Small intestine (tissue), 7 donors: Measurements from ENCODE around the gene NSDHL. TPM values are rescaled to one million over a fixed set of nuclear protein-coding genes. Genes with fewer than 3 reads are reported as not detected.

Experiments
- DNase-seq, 2 donors: peaks; one replicate each; pipeline versions ENCODE4 v3.0.0 to v3.0.0-alpha.2; 2013
- FAIRE-seq: peaks from 2 replicates; lab custom pipeline; 2012; peaks lifted over from hg19 to GRCh38; lab: Jason Lieb, UNC
- H3K27ac ChIP-seq, 3 donors: one replicate each; pipeline ENCODE4 v1.5.1; 2013; ENCODE audit warnings: low read length in 2 of 3, mild to moderate bottlenecking in 2 of 3, control low read depth in 1 of 3, inconsistent platforms in 1 of 3, low read depth in 1 of 3, moderate library complexity in 1 of 3
- H3K27me3 ChIP-seq, 3 donors: one replicate each; pipeline ENCODE4 v1.6.1; 2013; ENCODE audit warnings: low read length in 3 of 3, inconsistent platforms in 1 of 3; ENCODE audit not compliant: control insufficient read depth in 3 of 3, insufficient read depth in 3 of 3
- H3K36me3 ChIP-seq, 3 donors: one replicate each; pipeline ENCODE4 v1.6.1; 2013; ENCODE audit warnings: low read length in 3 of 3, inconsistent platforms in 1 of 3, low read depth in 1 of 3, mild to moderate bottlenecking in 1 of 3, moderate library complexity in 1 of 3; ENCODE audit not compliant: control insufficient read depth in 3 of 3, insufficient read depth in 2 of 3
- H3K4me1 ChIP-seq, 3 donors: one replicate each; pipeline ENCODE4 v1.6.1; 2013; ENCODE audit warnings: low read length in 2 of 3, inconsistent platforms in 1 of 3, low read depth in 1 of 3, mild to moderate bottlenecking in 1 of 3, moderate library complexity in 1 of 3; ENCODE audit not compliant: control insufficient read depth in 3 of 3, insufficient read depth in 2 of 3
- H3K4me3 ChIP-seq, 3 donors: one replicate each; pipeline ENCODE4 v1.5.1; 2013; ENCODE audit warnings: low read length in 3 of 3, control low read depth in 1 of 3, inconsistent platforms in 1 of 3, low read depth in 1 of 3, mild to moderate bottlenecking in 1 of 3, moderate library complexity in 1 of 3
- H3K9me3 ChIP-seq, 2 donors: one replicate each; pipeline ENCODE4 v1.6.1; 2013; ENCODE audit warnings: low read depth in 1 of 2, low read length in 1 of 2; ENCODE audit not compliant: control insufficient read depth in 2 of 2, insufficient read depth in 1 of 2
- WGBS, 3 donors: extraction: QIAGEN DNeasy Blood & Tissue Kit; methylation state at CpG; one replicate each; pipeline ENCODE4 v1.1.7; 2013; 5-methylcytosine and 5-hydroxymethylcytosine counted together
- polyA plus RNA-seq, 4 donors: library from polyadenylated mRNA; stranded (reverse) in 3 of 4; unstranded in 1 of 4; fragments of 200-250 nt in 3 of 4; fragments of 120-200 nt in 1 of 4; gene quantifications; one replicate each; pipeline versions ENCODE4 v1.2.1 to v1.2.3, GENCODE V29; 2013
- donor health status: healthy with polysubstance abuse.
- donor health status: control.
- donor health status: control.
- donor health status: Bipolar disorder and iron deficiency.
- donor health status: healthy.

NSDHL gene
- polyA plus RNA-seq, 4 donors: 13.8 to 28.4 (median 19.9) TPM

DNA sequence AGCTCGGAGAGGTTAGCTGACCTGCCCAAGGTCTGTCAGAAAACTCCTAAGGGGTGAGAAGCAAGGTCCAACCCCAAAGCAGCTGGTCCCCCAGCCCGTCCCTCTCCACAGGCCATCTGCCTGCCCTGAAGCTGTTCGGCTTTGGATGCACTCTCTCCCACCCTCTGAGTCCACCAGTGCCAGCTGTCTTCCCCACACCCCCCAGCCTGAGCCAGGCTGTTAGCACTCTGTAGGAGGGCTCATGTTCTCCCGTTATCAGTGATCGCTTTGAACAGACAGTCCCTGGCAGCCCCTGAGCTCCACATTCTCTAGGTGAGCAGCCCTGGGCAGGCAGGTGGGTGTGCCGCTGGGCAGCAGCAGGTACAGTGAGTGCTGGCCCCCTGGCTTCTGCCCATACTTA is 83.0 kb downstream of the NSDHL start:
- no peaks in the 10 kb centered on the region for H3K36me3 ChIP-seq
- FAIRE-seq: no peak
- peaks cover 0 to 9% (median 0%) of the 10 kb centered on the region in 3 donors for H3K4me1 ChIP-seq
- H3K27me3 ChIP-seq: no peaks in the 10 kb centered on the region
- no peak for DNase-seq
- WGBS, 3 donors: 80 to 93% (median 87%) methylated on average over 5 to 6 of the region's 6 CpGs
- no peak overlapping the region for H3K4me3 ChIP-seq
- no peak overlapping the region for H3K27ac ChIP-seq
- H3K9me3 ChIP-seq: no peaks in the 10 kb centered on the region

DNA sequence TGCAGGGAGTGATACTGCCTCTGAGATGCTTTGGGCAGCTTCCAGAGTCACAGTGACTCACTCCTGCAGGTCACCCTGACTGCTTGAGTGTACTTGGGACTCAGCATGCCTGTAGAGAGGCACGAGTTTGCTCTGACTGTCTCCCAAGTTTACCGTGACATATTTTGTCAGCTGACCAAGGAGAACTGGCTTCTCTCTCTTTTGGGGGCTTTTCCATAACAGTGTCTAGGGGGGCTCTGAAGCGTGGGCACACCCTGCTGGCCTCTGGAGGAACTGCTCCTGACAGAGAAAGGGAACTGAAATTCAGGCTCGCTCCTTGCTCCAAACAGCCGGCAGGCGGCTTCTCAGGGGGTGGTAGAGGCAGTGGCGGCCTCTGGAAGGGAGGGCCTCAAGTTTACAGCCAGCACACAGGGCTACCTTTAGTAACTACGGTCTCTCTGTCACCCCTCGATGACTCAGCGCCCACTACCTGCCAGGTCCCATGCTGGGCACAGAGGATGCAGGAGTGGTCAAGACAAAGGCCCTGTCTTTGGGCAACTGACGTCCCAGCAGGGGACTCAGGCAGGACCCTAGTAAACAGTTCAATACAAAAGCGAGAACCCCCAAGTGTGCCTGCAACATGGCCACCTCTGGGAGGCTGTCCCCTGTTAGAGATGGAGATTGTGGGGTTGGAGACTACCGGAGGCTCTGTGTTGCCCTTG is 84.8 kb downstream of the NSDHL start:
- no peak overlapping the region for H3K4me3 ChIP-seq
- peak; percentile 14 to 36 for DNase-seq
- no peak overlapping the region for H3K27ac ChIP-seq
- no peaks in the 10 kb centered on the region for H3K36me3 ChIP-seq
- no peaks in the 10 kb centered on the region for H3K27me3 ChIP-seq
- H3K9me3 ChIP-seq: no peaks in the 10 kb centered on the region
- peaks cover 0 to 9% (median 0%) of the 10 kb centered on the region in 3 donors for H3K4me1 ChIP-seq
- 34 to 46% (median 40%) methylated on average over 11 to 13 of the region's 13 CpGs for WGBS, 3 donors
- no peak for FAIRE-seq

DNA sequence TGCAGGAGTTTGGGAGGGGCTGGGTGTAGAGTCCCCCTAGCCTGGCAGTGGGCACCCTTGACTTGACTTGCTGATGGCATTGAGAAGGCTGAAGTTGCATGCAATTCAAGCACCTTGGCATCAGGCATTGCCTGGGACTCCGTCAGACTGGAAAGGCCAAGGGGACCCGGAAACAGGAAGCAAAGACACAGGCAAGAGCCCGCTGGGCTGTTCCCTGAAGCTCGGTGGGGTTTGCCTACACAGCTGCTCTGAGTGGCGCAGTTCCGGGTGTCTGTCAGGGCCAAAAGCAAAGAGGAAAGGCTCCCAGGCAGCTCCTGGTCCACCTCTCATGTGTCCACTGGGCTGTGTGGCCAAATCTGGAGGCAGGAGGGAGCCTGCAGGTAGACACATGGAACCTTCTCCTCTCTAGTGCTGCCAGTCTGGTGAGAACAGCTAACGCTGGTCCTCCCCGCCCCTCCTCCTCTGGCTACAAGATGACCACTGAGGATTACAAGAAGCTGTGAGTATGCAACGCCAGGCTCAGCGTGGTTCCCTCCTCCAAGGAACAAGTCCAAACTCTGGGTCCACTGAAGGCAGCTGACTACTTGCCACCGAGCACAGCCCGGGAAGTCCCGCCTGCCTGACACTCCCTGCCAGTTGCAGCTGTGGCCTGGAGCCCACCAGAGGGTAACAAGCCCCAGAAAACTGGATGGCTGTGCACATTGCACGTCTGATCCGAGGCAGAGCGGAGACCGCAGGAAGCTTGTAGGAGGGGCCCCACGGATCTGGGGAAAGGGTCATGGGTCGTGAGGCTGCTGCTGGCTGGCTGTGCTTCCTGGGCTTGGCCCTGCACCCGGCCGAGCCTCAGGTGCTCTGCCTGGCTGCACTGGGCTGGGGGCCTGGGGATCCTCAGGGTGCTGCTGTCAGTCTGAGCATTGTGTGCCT is 87.1 kb downstream of the NSDHL start:
- no peaks in the 10 kb centered on the region for H3K9me3 ChIP-seq
- 40 to 58% (median 53%) methylated on average over 21 of the region's 21 CpGs for WGBS, 3 donors
- FAIRE-seq: no peak
- peaks cover 0 to 9% (median 0%) of the 10 kb centered on the region in 3 donors for H3K4me1 ChIP-seq
- H3K36me3 ChIP-seq: no peaks in the 10 kb centered on the region
- H3K4me3 ChIP-seq: no peak overlapping the region
- peak; percentile 17 to 34 for DNase-seq
- H3K27me3 ChIP-seq: no peaks in the 10 kb centered on the region
- no peak overlapping the region for H3K27ac ChIP-seq

DNA sequence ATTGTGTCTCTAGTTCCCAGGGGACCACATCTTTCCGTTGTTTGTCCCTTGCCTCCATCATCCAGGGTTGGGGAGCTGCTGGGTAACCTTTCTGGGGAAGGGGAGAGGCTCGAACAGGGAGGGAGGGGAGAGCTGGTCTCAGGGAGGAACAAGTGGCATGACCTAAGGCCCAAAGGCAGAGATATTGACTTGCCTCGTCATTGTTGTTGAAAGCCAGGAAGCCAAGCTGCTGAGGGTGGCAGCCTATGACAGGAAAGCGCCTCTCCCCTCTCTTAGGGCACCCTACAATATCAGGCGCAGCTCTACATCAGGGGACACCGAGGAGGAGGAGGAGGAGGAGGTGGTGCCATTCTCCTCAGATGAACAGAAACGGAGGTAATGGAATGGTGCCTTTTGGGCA is 87.8 kb downstream of the NSDHL start:
- 52 to 76% (median 68%) methylated on average over 6 to 7 of the region's 7 CpGs for WGBS, 3 donors
- Histone ChIP-seq H3K27ac (no peak overlapping the region), H3K27me3 (no peaks in the 10 kb centered on the region), H3K9me3 (no peaks in the 10 kb centered on the region), H3K36me3 (no peaks in the 10 kb centered on the region), H3K4me3 (no peak overlapping the region), H3K4me1 (peaks cover 0 to 9% (median 0%) of the 10 kb centered on the region in 3 donors)
- no peak for FAIRE-seq
- no peak for DNase-seq

Other genes starting within 250 kb of the NSDHL start
- 1 to 10 TPM in 1 of 4 donors, under 1 TPM in 1, not detected in 2; 0.09 to 1.1 TPM for gene GABRQ, start 193.2 kb upstream of the NSDHL start, polyA plus RNA-seq
- not detected for gene MAGEA3, start 132.3 kb upstream of the NSDHL start, polyA plus RNA-seq
- gene CSAG2, start 121.8 kb upstream of the NSDHL start, polyA plus RNA-seq: not detected
- gene MAGEA2B, start 116.4 kb upstream of the NSDHL start, polyA plus RNA-seq: not detected
- not detected for gene CSAG1, start 97.3 kb upstream of the NSDHL start, polyA plus RNA-seq
- gene MAGEA12, start 97.3 kb upstream of the NSDHL start, polyA plus RNA-seq: not detected
- gene MAGEA2, start 77.2 kb upstream of the NSDHL start, polyA plus RNA-seq: not detected
- under 1 TPM in 1 of 4 donors, not detected in 3; 0.12 TPM for gene CSAG3, start 71.8 kb upstream of the NSDHL start, polyA plus RNA-seq
- not detected for gene MAGEA6, start 61.4 kb upstream of the NSDHL start, polyA plus RNA-seq
- gene CETN2, start 306 bp upstream of the NSDHL start, polyA plus RNA-seq: 10 to 100 TPM; 11.1 to 29.1 (median 20.3) TPM
- gene ZNF185, start 67.0 kb downstream of the NSDHL start, polyA plus RNA-seq: 1 to 10 TPM in 3 of 4 donors, under 1 TPM in 1; 0.45 to 1.8 (median 1.2) TPM
- gene PNMA5, start 163.1 kb downstream of the NSDHL start, polyA plus RNA-seq: under 1 TPM in 2 of 4 donors, not detected in 2; 0.07 to 0.56 TPM
- gene PNMA3, start 225.4 kb downstream of the NSDHL start, polyA plus RNA-seq: 10 to 100 TPM in 1 of 4 donors, under 1 TPM in 1, not detected in 2; 0.54 to 68.9 TPM
- gene PNMA6A, start 241.4 kb downstream of the NSDHL start, polyA plus RNA-seq: 10 to 100 TPM in 1 of 4 donors, 1 to 10 TPM in 1, not detected in 2; 1.8 to 12.0 TPM